IPS-15b (cell line): ENCODE measurements around the gene CD79A.

Source experiments
- H3K27me3 ChIP-seq: one replicate; pipeline ENCODE4 v1.6.1; 2013; ENCODE audit warnings: low read length; ENCODE audit not compliant: control insufficient read depth, insufficient read depth
- H3K36me3 ChIP-seq: one replicate; pipeline ENCODE4 v1.6.1; 2013; ENCODE audit warnings: low read length; ENCODE audit not compliant: control insufficient read depth, insufficient read depth
- H3K4me1 ChIP-seq: one replicate; pipeline ENCODE4 v1.6.1; 2013; ENCODE audit warnings: mild to moderate bottlenecking, low read length; ENCODE audit not compliant: control insufficient read depth, insufficient read depth
- H3K4me3 ChIP-seq: one replicate; pipeline ENCODE4 v1.5.1; 2013; ENCODE audit warnings: low read depth, low read length
- H3K9ac ChIP-seq: one replicate; pipeline ENCODE4 v1.6.1; 2013; ENCODE audit warnings: low read depth, mild to moderate bottlenecking, low read length
- H3K9me3 ChIP-seq: one replicate; pipeline ENCODE4 v1.6.1; 2013; ENCODE audit warnings: mild to moderate bottlenecking, low read length; ENCODE audit not compliant: control insufficient read depth, insufficient read depth

CD79A gene

DNA sequence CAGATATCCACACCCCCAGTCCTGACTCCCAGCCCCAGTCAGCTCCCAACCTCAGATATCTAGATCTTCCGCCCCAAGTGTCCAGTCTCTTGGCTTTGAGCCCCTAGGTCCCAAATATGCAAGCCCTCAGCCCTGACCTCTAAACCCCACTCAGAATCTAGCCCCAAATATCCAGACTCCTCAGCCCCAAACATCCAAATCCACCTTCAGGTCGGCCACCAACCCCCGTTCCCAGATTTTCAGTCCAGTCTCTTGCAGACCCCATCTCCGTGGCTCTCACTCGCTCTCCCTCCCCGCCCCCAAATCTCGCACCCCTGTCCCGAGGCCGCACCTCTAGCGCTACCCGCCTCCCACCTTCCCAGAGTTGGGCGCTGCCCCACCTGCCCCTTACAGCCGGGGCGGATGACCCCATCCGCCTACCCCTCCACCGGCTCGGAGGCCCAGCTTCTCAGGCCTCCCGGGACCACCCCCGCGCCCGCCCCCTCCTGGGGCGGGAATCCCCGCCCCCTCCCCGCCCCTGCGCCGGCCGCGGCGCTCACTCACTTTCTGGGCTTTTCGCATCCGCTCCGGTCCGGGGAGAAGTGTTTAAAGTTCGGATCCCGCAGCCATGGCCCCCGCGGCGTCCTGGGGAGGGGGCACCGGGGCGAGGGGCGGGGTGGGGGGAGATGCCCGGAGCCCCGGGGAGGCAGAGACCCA lies 50.6 kb downstream of the CD79A start:
- no peaks in the 10 kb centered on the region for H3K36me3 ChIP-seq
- peaks cover 12% of the 10 kb centered on the region for H3K4me1 ChIP-seq
- peaks cover 93% of the 10 kb centered on the region for H3K27me3 ChIP-seq
- H3K4me3 ChIP-seq, result peak overlapping the region; percentile 57
- no peak overlapping the region for H3K9ac ChIP-seq
- H3K9me3 ChIP-seq, result no peaks in the 10 kb centered on the region

DNA sequence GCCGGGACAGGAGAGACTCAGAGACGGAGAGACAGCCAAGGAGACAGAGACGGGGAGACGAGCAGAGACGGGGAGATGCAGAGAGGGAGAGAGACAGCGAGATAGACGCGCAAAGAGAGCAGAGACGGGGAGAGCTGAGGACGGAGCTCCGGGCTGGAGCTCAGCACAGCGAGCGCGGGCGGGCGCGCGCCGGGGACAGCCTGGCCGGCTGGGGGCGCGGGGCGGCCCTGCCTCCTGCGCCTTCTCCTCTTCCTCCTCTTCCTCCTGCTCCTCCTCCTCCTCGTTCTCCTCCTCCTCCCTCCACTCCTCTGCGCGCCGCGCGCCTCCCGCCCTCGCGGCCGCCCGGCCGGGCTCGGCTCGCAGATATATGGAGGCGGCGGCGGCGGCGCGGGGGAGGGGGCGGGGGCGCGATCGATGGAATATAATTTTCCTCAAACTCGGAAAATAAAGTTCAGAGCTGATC lies 51.2 kb downstream of the CD79A start, which contains the start of gene ERFL:
TSS of gene ERFL (minus strand) at position 229 of the 463 bp plus-strand sequence. CDS start 15,530 bp downstream, outside the sequence.
- no peaks in the 10 kb centered on the region for H3K9me3 ChIP-seq
- no peak within 1 kb of the TSS for H3K9ac ChIP-seq
- no peaks in the 10 kb centered on the region for H3K36me3 ChIP-seq
- H3K4me1 ChIP-seq, result peaks cover 12% of the 10 kb centered on the region
- H3K27me3 ChIP-seq, result peaks cover 93% of the 10 kb centered on the region
- peak within 1 kb of the TSS; percentile 57 for H3K4me3 ChIP-seq

DNA sequence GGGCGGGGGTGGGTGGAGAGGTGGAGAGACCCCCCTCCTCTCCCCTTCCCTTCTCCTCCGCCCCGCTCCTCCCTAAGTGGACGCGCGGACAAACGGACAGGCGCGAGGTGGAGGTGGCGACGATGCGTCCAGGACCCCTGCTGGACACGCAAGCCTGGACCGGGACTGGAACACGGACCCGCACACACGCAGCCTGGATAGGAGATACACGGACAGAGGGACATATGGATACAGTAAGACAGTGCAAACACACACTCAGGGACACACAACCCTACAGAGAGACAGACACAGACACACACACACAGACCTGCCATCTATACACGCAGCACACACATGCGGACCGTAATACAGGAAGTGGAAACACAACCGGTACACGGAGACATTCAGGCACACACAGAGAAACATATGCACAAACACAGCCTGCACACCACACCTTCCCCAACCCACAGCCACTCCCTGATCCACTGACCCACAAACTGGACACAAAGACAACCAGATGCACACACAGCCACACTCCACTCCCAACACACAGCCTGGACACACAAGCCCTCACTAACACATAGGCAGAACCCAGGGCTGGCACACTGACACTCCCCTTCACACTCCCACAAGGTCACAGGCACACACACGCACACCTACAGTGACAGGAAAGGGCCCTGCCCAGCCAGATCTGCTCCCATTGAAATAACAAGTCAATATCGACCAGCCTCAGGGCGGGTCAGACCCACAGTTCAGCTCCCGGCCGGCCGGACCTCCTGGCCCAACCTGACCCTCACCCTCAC lies 51.9 kb downstream of the CD79A start:
- Histone ChIP-seq H3K27me3 (peaks cover 96% of the 10 kb centered on the region), H3K9ac (no peak overlapping the region), H3K36me3 (no peaks in the 10 kb centered on the region), H3K9me3 (no peaks in the 10 kb centered on the region), H3K4me1 (peaks cover 12% of the 10 kb centered on the region), H3K4me3 (peak overlapping the region; percentile 45)

DNA sequence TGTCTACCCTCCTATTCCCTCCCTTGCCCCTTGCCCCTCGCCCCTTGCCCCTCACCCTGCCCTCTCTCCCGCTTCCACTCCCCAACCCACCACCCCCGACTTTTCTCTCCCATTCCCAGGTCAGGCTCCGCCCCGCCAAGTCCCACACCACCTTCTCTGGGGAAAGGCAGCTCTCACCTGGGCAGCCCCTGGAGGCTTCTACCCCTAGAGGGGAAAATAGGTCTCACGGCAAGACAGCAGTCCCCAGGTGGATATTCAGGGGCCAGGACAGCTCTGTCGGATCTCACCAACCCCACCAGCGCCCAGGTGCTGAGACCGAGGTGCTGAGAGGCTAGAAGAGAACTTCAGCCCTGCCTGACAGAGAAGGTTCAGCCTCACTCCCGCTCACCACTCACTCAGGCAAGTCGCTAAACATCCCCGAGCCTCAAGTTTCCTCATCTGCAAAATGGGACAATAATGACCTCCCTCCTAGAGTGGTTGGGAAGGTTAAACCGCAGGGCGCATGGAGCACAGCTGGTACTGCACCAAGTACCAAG lies 52.5 kb downstream of the CD79A start:
- H3K36me3 ChIP-seq, result no peaks in the 10 kb centered on the region
- H3K9me3 ChIP-seq, result no peaks in the 10 kb centered on the region
- peaks cover 96% of the 10 kb centered on the region for H3K27me3 ChIP-seq
- H3K4me3 ChIP-seq, result peak overlapping the region; percentile 45
- no peak overlapping the region for H3K9ac ChIP-seq
- H3K4me1 ChIP-seq, result peaks cover 12% of the 10 kb centered on the region

DNA sequence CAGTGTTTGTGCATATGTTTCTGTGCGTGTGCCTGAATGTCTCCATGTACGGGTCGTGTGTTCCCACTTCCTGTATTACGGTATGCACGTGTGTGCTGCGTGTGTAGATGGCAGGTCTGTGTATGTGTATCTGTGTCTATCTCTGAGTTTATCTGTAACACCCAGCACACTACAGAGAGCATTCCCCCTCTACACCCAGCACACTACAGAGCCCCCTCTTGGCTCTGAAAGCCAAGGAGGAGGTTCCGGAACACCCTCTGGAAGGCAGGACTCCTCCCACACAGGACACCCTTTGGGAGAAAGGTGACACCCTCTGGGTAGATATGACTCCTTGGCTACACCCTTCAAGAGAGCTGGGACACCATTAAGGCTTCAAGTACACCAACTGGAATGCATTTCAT lies 53.2 kb downstream of the CD79A start:
- Histone ChIP-seq H3K9me3 (no peaks in the 10 kb centered on the region), H3K4me3 (no peak overlapping the region), H3K9ac (no peak overlapping the region), H3K27me3 (peaks cover 96% of the 10 kb centered on the region), H3K36me3 (no peaks in the 10 kb centered on the region), H3K4me1 (peaks cover 12% of the 10 kb centered on the region)
